PC-9 (cell line): ENCODE measurements around the gene LIN7C. TPM values are rescaled to one million over a fixed set of nuclear protein-coding genes. Genes with fewer than 3 reads are reported as not detected.

Experiments
- BruUV-seq: library from RNA; stranded (reverse); fragments of 400-500 nt; replicated peaks from 2 replicates; lab custom pipeline; 2021; lab: Mats Ljungman, UMichigan
- CTCF ChIA-PET: fragments of 300-600 bp; sonication (Branson Sonifier 250); formaldehyde crosslinking; loops from one replicate; lab custom pipeline; 2022; ENCODE audit warnings: antibody characterized with exemption; lab: Charles Lee
- POLR2A ChIA-PET: fragments of 300-600 bp; sonication (Branson Sonifier 250); formaldehyde crosslinking; loops from one replicate; lab custom pipeline; 2022; ENCODE audit warnings: antibody characterized with exemption; ENCODE audit not compliant: unreplicated experiment; lab: Charles Lee
- DNase-seq, 2 experiments: peaks; one replicate each; pipeline versions ENCODE4 v3.0.0 to v3.0.0-alpha.2; 2015 to 2022; ENCODE audit warnings: mixed read lengths in 1 of 2
- H2AFZ ChIP-seq: fragments of 200-600 bp; sonication (generic); 2 replicates; pipeline ENCODE4 v1.8.1; 2017; ENCODE audit warnings: antibody characterized with exemption
- H3F3A ChIP-seq: fragments of 200-600 bp; sonication (generic); 2 replicates; pipeline ENCODE4 v1.8.1; 2017; ENCODE audit warnings: antibody characterized with exemption, mild to moderate bottlenecking, low read depth; ENCODE audit not compliant: insufficient read depth
- H3K27ac ChIP-seq: fragments of 200-600 bp; sonication (generic); 2 replicates; pipeline ENCODE4 v1.6.1; 2016; ENCODE audit warnings: mixed run types
- H3K27me3 ChIP-seq: fragments of 200-600 bp; sonication (generic); 2 replicates; pipeline ENCODE4 v1.6.1; 2016; ENCODE audit warnings: low read depth, mixed run types; ENCODE audit not compliant: insufficient read depth
- H3K36me3 ChIP-seq: fragments of 200-600 bp; sonication (generic); 2 replicates; pipeline ENCODE4 v1.6.1; 2016; ENCODE audit warnings: low read depth, mixed run types
- H3K4me1 ChIP-seq: fragments of 200-600 bp; sonication (generic); replicated peaks from 2 replicates; pipeline ENCODE4 v1.6.1; 2016; ENCODE audit warnings: mixed run types; ENCODE audit not compliant: insufficient read depth
- H3K4me2 ChIP-seq: fragments of 200-600 bp; sonication (generic); 2 replicates; pipeline ENCODE4 v1.6.1; 2017; ENCODE audit warnings: mixed run types
- H3K4me3 ChIP-seq: fragments of 200-600 bp; sonication (generic); 2 replicates; pipeline ENCODE4 v1.6.1; 2016; ENCODE audit warnings: mixed run types
- H3K79me2 ChIP-seq: fragments of 200-600 bp; sonication (generic); 2 replicates; pipeline ENCODE4 v1.6.1; 2017; ENCODE audit warnings: low read depth, mixed run types
- H3K9me2 ChIP-seq: fragments of 200-600 bp; sonication (generic); 2 replicates; pipeline ENCODE4 v1.8.1; 2017; ENCODE audit warnings: mild to moderate bottlenecking; ENCODE audit not compliant: insufficient read depth
- H3K9me3 ChIP-seq: fragments of 200-600 bp; sonication (generic); 2 replicates; pipeline ENCODE4 v1.8.1; 2016; ENCODE audit warnings: low read depth; ENCODE audit not compliant: insufficient read depth
- H4K20me1 ChIP-seq: fragments of 200-600 bp; sonication (generic); 2 replicates; pipeline ENCODE4 v1.8.1; 2017; ENCODE audit not compliant: insufficient read depth
- EZH2 ChIP-seq: fragments of 200-600 bp; sonication (generic); IDR thresholded peaks from 2 replicates; pipeline ENCODE4 v1.8.0; 2017; ENCODE audit warnings: antibody characterized with exemption, low read depth
- intact Hi-C: fragments of 100-400 bp; cut with micrococcal nuclease; formaldehyde crosslinking; loops from one replicate; pipeline ENCODE4 v1.10.0; 2022; ENCODE audit not compliant: unreplicated experiment
- total RNA-seq: library from RNA; stranded (reverse); gene quantifications from 2 replicates; pipeline ENCODE4 v1.2.3, GENCODE V29; 2021
- TF ChIP-seq, protein P1 (sequence below): fragments of 200-600 bp; sonication (generic); conservative IDR thresholded peaks from 2 replicates; pipeline ENCODE4 v1.6.1; 2017; ENCODE audit warnings: mixed run types, antibody characterized with exemption, mild to moderate bottlenecking, moderate library complexity

Gene LIN7C
- total RNA-seq, 1 experiment from 2014 or later: 30.6 TPM

DNA sequence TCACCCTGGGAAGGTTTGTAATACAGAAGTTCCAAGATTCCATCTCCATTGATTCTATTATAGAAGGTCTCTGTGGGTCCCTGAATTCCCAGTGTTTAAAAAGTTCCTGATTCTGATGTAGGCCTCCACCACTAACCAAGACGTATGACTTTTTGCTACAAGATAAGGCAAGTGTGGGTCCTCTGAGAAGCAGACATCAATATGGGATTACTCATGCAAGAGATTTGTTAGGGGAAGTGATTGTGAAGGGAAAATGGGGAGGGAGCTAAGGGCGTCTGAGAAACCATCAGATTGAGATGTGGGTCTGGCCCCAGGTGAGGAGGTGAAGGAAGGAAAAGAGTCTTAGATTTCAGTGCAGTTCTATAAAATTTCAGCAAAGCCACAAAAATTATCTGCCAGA, 23.8 kb downstream of the LIN7C start:
- no peaks in the 10 kb centered on the region; the same call in 1 of the 2 replicates for H3F3A ChIP-seq
- no peak overlapping the region for H3K27ac ChIP-seq
- ChIA-PET CTCF (interaction anchor here (0.6 kb wide), 1 partner anchor 456 kb away, joined by 4 read pairs; no protein-coding TSS in a partner anchor), POLR2A (no interaction called here)
- no peak overlapping the region for H2AFZ ChIP-seq
- H3K4me2 ChIP-seq: no peak overlapping the region
- no peaks in the 10 kb centered on the region for H3K9me3 ChIP-seq
- H3K4me1 ChIP-seq: no peaks in the 10 kb centered on the region
- TF ChIP-seq, protein P1, sequence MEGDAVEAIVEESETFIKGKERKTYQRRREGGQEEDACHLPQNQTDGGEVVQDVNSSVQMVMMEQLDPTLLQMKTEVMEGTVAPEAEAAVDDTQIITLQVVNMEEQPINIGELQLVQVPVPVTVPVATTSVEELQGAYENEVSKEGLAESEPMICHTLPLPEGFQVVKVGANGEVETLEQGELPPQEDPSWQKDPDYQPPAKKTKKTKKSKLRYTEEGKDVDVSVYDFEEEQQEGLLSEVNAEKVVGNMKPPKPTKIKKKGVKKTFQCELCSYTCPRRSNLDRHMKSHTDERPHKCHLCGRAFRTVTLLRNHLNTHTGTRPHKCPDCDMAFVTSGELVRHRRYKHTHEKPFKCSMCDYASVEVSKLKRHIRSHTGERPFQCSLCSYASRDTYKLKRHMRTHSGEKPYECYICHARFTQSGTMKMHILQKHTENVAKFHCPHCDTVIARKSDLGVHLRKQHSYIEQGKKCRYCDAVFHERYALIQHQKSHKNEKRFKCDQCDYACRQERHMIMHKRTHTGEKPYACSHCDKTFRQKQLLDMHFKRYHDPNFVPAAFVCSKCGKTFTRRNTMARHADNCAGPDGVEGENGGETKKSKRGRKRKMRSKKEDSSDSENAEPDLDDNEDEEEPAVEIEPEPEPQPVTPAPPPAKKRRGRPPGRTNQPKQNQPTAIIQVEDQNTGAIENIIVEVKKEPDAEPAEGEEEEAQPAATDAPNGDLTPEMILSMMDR: no peak
- TF ChIP-seq EZH2: no peak
- intact Hi-C loops: no loop called here
- H3K9me2 ChIP-seq: no peaks in the 10 kb centered on the region
- DNase-seq: no peak
- no peaks in the 10 kb centered on the region for H4K20me1 ChIP-seq
- H3K79me2 ChIP-seq: no peaks in the 10 kb centered on the region
- no TSS peak for BruUV-seq
- H3K27me3 ChIP-seq: no peaks in the 10 kb centered on the region
- H3K36me3 ChIP-seq: no peaks in the 10 kb centered on the region
- H3K4me3 ChIP-seq: no peak overlapping the region

DNA sequence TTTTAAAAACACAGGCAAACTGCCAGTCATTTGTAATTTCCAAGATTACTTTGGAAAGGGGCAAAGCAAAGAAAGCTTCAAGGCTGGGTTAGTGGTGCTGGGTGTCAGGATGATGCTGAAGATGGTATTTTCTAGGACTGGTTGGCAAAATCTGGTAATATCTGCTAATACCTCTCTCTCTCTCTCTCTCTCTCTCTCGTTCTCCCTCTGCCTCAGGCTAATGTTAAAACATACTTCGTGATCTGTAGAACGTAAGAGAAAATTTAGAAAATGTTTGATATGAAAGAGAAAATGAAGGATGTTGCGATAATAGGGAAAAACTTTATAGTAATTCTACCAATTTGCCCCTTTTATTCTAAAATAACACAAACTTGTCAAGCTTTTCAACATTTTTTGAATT, 24.6 kb downstream of the LIN7C start:
- Histone ChIP-seq H3K4me1 (no peaks in the 10 kb centered on the region), H3K9me3 (no peaks in the 10 kb centered on the region), H3K79me2 (no peaks in the 10 kb centered on the region), H3K27me3 (no peaks in the 10 kb centered on the region), H2AFZ (no peak overlapping the region), H3K4me2 (no peak overlapping the region), H3K27ac (no peak overlapping the region), H3K36me3 (no peaks in the 10 kb centered on the region), H4K20me1 (no peaks in the 10 kb centered on the region), H3K9me2 (no peaks in the 10 kb centered on the region), H3K4me3 (no peak overlapping the region), H3F3A (no peaks in the 10 kb centered on the region; the same call in 1 of the 2 replicates)
- BruUV-seq: no TSS peak
- intact Hi-C loops: no loop called here
- TF ChIP-seq EZH2: no peak
- TF ChIP-seq, protein P1: no peak
- DNase-seq: no peak
- POLR2A ChIA-PET: no interaction called here
- CTCF ChIA-PET: interaction anchor here (0.6 kb wide), 1 partner anchor 15 kb away, joined by 4 read pairs; no protein-coding TSS in a partner anchor

DNA sequence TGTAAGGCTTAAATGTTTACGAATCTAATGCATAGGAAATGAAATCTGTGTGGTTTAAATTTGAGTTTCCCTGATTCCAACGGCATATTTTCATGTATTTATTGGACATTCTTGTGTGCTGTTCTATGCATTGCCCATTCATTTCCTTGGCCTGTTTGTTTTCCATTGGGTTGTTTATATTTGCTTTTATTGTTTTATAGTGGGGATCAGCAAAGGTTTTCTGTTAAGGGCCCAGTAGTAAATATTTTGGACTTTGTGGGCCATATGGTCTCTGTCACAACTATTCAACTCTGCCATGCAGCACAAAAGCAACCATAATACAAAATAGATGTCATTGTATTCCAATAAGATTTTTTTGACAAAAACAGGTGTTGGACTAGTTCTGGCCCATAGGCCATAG, 28.7 kb downstream of the LIN7C start:
- BruUV-seq: no TSS peak
- CTCF ChIA-PET: no interaction called here
- Histone ChIP-seq H3K79me2 (no peaks in the 10 kb centered on the region), H3K9me3 (no peaks in the 10 kb centered on the region), H3K27ac (no peak overlapping the region), H2AFZ (no peak overlapping the region), H3K4me1 (peaks cover 7% of the 10 kb centered on the region), H3K36me3 (no peaks in the 10 kb centered on the region), H4K20me1 (no peaks in the 10 kb centered on the region), H3K27me3 (no peaks in the 10 kb centered on the region), H3K4me3 (no peak overlapping the region), H3K9me2 (no peaks in the 10 kb centered on the region), H3K4me2 (no peak overlapping the region), H3F3A (peaks cover 5% of the 10 kb centered on the region; the same call in 1 of the 2 replicates)
- no peak for TF ChIP-seq EZH2
- TF ChIP-seq, protein P1: no peak
- POLR2A ChIA-PET: interaction anchor here (0.6 kb wide), 1 partner anchor 57 kb away, joined by 30 read pairs; no protein-coding TSS in a partner anchor
- no peak for DNase-seq
- intact Hi-C loops: no loop called here
